ENCODE data around the gene PHF23.

PHF23 gene

DNA sequence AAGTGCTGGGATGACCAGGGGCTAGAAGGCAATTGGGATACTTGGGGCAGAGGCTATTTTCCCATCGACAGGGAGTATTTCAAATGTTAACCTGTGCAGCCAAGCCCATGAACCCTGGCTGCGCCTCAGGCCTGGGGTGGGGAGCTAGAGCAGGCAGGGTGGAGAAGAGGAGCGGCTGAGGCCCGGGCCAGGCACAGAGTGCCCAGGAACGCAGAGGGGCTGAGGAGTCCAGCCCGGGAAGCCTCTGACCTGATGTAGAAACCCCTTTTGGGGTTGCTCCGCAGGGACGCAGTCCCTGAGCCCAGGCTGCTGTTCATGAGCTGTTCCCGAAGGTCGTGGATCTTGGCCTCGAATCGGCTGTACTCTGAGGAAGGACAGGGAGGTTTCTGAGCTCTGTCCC lies 43.3 kb downstream of the PHF23 start:
- Mint-ChIP-seq H3K27me3 (ENCODE audit: low read depth) (no peaks in the 10 kb centered on the region), H3K4me3 (no peak overlapping the region), H3K36me3 (ENCODE audit: low read depth) (peaks cover 5% of the 10 kb centered on the region), H3K9me3 (no peaks in the 10 kb centered on the region), H3K27ac (no peak overlapping the region), H3K4me1 (ENCODE audit: low read depth) (no peaks in the 10 kb centered on the region)

- Mint-ChIP-seq H3K36me3 (ENCODE audit: low read depth) (peaks cover 5% of the 10 kb centered on the region), H3K27me3 (ENCODE audit: low read depth) (no peaks in the 10 kb centered on the region), H3K9me3 (no peaks in the 10 kb centered on the region), H3K4me3 (no peak overlapping the region), H3K27ac (no peak overlapping the region), H3K4me1 (ENCODE audit: low read depth) (no peaks in the 10 kb centered on the region)
Measured at GRCh38 chr17:7192271-7192937, 46.9 kb downstream of the PHF23 start.

- H3K36me3 Mint-ChIP-seq (ENCODE audit: low read depth) = peaks cover 5% of the 10 kb centered on the region
- no peak overlapping the region for H3K4me3 Mint-ChIP-seq
- peaks cover under 1% of the 10 kb centered on the region for H3K4me1 Mint-ChIP-seq (ENCODE audit: low read depth)
- H3K27me3 Mint-ChIP-seq (ENCODE audit: low read depth) = no peaks in the 10 kb centered on the region
- no peak overlapping the region for H3K27ac Mint-ChIP-seq
- no peaks in the 10 kb centered on the region for H3K9me3 Mint-ChIP-seq
Measured at GRCh38 chr17:7191571-7192270, 47.5 kb downstream of the PHF23 start.

- Mint-ChIP-seq H3K9me3 (no peaks in the 10 kb centered on the region), H3K27ac (no peak overlapping the region), H3K4me3 (no peak overlapping the region), H3K36me3 (ENCODE audit: low read depth) (peaks cover 5% of the 10 kb centered on the region), H3K27me3 (ENCODE audit: low read depth) (no peaks in the 10 kb centered on the region), H3K4me1 (ENCODE audit: low read depth) (peaks cover 5% of the 10 kb centered on the region)
Measured at GRCh38 chr17:7191069-7191468, 48.2 kb downstream of the PHF23 start.

DNA sequence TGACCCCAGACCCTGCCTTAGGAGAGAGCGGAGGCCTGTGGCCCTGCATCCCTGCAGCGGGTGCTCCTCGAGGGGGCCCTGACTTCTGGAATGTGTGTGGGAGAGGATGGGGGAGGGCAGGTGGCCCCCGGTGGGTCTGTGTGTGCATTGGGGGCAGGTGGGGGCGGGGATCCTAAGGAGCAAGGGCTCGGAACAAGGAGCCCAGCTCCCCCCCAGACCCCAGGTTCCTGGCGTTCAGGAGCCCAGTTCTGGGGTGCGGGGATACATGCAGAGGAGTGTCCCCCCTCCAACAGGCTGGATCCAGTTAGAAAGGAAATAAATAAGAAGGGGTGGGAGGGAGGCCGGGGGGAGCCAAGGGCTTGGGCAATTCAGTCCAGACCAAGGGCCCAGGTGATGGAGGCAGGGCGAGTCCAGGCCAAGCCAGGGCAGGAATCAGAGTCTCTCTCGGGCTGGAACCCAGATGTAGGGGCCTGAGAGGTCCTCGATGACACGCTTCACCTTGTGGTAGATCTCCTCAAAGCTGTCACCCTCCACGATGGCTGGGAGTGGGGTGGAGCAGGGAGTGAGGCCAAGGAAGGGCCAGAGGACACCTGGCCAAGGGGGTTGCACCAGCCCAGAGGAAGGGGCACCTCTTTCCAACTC lies 48.9 kb downstream of the PHF23 start:
- no peaks in the 10 kb centered on the region for H3K27me3 Mint-ChIP-seq (ENCODE audit: low read depth)
- no peak overlapping the region for H3K4me3 Mint-ChIP-seq
- H3K9me3 Mint-ChIP-seq = no peaks in the 10 kb centered on the region
- no peak overlapping the region for H3K27ac Mint-ChIP-seq
- H3K36me3 Mint-ChIP-seq (ENCODE audit: low read depth) = peaks cover 5% of the 10 kb centered on the region
- H3K4me1 Mint-ChIP-seq (ENCODE audit: low read depth) = peaks cover 5% of the 10 kb centered on the region

DNA sequence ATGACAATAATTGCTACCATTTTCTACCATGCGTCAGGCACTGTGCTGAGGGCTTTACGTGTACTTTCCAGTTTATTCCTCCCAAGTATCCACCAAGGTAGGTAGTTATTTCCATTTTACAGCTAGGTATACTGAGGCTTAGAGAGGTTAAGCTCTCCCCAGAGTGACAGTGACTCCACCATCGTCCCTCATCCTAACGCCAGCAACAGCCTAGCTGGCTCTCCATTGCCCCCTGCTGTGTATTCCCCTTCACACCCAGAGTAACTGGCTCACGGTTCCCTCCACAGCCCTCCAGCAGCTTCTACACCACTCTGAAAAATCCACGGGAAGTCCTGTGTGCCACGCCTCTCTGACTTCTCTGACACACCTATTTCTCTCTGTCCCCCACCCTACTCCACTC lies 53.0 kb downstream of the PHF23 start:
- H3K4me3 Mint-ChIP-seq = no peak overlapping the region
- no peak overlapping the region for H3K27ac Mint-ChIP-seq
- peaks cover 5% of the 10 kb centered on the region for H3K4me1 Mint-ChIP-seq (ENCODE audit: low read depth)
- no peaks in the 10 kb centered on the region for H3K27me3 Mint-ChIP-seq (ENCODE audit: low read depth)
- H3K36me3 Mint-ChIP-seq (ENCODE audit: low read depth) = no peaks in the 10 kb centered on the region
- no peaks in the 10 kb centered on the region for H3K9me3 Mint-ChIP-seq
